Anterior cingulate cortex (tissue), 58 donors: Measurements from ENCODE around the gene DNAH2.
"Not testable (repeated sequence)": the region's sequence is repeated elsewhere in the genome, so short reads cannot be mapped to it uniquely, and the experiment has no call there.

ENCODE experiments used
- DNase-seq, 58 donors: peaks; one replicate each; lab custom pipeline; 2025; lab: John Stamatoyannopoulos, UW

The DNAH2 gene

DNA sequence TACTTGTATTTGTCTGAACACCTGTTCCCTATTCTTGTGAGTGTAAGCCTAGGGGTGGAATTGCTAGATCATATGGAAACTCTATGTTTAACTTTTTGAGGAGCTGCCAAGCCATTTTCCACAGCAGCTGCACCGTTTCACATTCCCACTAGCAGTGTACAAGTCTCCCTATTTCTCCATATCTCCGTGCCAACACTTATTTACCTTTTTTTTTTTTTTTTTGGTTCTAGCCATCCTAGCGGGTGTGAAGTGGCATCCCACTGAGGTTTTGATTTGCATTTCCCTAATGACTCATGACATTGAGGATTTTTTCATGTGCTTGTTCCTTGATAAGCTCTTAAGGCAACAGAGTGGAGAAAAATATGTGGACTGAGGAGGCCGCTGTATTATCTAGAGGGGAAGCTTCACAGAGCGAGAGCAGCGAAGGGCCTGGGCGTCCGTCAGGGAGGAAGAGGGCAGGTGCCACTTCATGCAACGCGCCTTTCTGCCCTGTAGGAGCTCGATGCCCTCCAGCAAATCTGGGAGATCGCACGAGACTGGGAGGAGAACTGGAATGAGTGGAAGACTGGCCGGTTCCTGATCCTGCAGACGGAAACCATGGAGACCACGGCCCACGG lies 50.0 kb downstream of the DNAH2 start:
- peak in 14 of 58 donors; percentile 4 to 45 (median 18) for DNase-seq

DNA sequence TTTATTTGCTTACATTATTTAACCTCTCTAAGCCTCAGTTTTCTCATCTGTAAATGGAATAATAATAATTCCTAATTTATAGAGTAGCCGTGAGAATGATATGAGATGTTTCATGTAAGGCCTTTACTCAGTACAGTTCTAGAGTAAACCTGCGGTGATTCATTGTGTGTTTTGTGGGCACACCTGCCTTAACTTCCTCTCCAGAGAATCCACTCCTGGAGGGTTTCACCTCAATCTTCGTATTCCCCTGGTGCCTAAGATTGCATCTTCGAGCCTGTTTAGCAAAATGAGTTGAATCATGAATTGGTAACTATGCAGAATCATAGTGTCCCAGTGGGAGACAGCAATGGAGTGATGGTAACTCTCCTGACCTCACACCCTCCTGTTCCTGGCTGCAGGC lies 52.3 kb downstream of the DNAH2 start:
- no peak for DNase-seq

GRCh38 chr17:7774055-7774521 lies 56.5 kb downstream of the DNAH2 start:
- DNase-seq: no peak

DNA sequence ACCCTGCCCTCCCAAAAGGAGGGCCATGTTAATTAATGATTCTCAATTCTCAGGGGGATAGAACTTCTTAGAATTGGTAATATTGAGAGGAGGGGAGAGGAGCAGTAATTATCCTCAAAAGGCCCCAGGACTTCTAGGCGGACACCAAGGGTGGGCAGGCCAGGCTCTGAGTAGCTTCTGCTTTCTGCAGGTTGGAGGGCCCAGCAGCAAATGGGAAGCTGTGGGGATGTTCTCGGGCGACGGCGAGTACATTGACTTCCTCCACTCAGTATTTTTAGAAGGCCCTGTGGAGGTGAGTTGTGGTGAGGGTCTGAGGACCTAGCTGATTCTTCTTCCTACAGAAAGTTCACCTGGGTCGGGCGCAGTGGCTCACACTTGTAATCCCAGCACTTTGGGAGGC lies 57.5 kb downstream of the DNAH2 start:
- no peak for DNase-seq

DNA sequence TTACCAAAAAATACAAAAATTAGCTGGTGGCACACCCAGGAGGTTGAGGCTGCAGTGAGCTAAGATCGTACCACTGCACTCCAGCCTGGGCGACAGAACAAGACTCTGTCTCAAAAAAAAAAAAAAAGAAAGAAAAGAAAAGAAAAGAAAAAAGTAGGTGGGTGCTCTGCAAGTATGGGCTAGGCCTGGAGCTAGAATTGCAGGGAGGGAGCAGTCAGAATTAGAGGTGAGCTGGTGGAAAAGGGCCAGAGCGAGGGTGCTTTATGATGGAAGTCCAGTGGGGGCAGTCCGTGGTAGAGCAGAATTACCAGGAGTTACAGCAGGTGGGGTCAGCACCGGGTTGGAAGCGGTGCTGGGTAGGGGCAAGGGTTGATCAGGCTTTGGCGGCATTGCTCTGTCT lies 59.5 kb downstream of the DNAH2 start:
- DNase-seq: no peak

GRCh38 chr17:7780736-7781135 lies 63.2 kb downstream of the DNAH2 start:
- DNase-seq: no peak

- DNase-seq: no peak
Measured at GRCh38 chr17:7781429-7781828, 63.9 kb downstream of the DNAH2 start.

- no peak for DNase-seq
Measured at GRCh38 chr17:7782240-7782639, 64.7 kb downstream of the DNAH2 start.

DNA sequence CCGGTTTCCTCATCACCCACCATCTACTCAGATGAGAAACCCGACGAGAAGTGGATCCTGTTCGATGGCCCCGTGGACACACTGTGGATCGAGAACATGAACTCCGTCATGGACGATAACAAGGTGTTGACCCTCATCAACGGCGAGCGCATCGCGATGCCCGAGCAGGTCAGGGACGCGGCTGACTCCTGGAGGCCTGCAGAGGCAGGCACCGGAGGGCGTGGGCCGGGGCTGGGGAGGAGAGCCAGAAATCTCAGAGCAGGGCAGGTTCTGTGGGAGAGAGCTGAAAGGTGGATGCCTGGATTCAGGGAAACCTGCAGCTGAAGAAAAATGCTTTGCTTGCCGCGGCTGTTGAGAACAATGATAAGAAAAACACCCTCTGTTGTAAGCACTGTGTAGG lies 69.3 kb downstream of the DNAH2 start:
- no peak for DNase-seq

GRCh38 chr17:7789131-7789530 lies 71.6 kb downstream of the DNAH2 start:
- DNase-seq: no peak

- no peak for DNase-seq
Measured at GRCh38 chr17:7790150-7790549, 72.6 kb downstream of the DNAH2 start.

- DNase-seq: no peak
Measured at GRCh38 chr17:7792611-7793010, 75.1 kb downstream of the DNAH2 start.

DNA sequence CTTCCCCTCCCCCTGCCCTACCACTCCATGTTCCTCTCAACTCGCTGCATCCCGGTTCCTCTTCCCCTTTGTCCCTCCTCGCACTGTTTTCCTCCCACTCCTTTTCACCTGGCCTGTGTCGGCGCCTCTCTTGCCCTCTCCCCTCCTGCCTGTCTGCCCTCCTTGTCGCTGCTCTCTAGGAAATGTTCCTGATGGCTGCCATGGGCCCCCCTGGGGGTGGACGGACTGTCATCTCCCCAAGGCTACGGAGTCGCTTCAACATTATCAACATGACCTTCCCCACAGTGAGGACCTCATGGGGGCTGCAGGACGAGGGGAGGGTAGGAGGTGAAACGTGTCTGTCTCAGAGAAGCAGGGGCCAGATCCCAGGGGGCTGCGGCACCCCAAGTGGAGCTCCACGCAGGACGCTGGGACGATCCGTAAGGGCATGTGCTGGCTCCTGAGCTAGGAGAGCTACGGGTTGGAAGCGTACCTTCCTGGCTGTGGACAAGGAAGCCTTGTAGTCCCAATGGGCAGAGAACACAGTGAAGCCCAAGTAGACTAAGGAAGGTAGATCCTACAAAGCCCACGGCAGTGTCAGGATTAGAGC lies 76.6 kb downstream of the DNAH2 start:
- DNase-seq: no peak

DNA sequence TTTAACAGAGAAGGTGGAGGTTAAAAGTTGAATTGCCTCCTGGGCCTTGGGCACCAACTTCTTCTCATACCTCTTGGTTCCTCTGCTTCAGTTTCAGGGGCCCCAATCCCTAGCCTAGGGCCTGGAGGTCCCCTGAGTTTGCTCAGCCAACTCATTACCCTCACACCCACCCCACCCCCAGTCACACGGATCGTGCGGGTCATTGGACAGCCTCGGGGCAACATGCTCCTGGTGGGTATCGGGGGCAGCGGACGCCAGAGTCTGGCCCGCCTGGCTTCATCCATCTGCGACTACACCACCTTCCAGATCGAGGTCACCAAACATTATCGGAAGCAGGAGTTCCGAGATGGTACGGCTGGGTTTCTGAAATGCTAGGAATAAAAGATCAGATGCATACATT lies 80.4 kb downstream of the DNAH2 start:
- DNase-seq: no peak

DNA sequence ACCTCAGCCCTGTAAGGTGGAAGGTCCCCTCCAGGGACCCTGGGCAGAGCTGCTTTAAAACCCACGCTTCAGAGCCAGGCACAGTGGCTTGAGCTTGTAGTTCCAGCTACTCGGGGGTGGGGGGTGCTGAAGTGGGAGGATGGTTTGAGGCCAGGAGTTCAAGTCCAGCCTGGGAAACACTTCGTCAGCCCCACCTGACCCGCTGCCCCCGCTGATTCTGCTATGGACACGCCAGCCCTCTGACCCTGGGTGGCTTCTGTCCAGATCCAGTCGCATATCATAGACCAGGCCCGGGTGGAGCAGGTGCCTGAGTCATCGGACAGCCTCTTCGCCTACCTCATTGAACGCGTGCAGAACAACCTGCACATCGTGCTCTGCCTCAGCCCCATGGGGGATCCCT lies 81.3 kb downstream of the DNAH2 start:
- DNase-seq: no peak

GRCh38 chr17:7803981-7804380 lies 86.4 kb downstream of the DNAH2 start:
- DNase-seq: no peak

DNA sequence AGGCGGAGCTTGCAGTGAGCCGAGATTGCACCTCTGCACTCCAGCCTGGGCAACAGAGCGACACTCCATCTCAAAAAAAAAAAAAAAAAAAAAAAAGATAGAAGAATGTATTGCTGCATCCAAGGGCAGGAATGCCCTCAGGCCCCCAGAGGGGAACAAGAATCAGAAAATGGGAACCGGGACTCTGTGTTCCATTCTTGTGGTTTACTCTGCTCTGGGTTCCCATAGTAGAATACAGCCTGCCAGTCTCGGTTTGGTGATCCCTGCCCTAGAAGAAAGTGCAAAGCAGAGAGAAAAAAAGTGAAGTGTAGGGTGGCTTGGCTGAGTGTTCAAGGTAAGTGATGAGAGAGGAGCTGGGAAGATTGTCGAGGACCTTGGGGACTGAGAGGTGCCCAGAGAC lies 89.0 kb downstream of the DNAH2 start:
- DNase-seq: no peak

DNA sequence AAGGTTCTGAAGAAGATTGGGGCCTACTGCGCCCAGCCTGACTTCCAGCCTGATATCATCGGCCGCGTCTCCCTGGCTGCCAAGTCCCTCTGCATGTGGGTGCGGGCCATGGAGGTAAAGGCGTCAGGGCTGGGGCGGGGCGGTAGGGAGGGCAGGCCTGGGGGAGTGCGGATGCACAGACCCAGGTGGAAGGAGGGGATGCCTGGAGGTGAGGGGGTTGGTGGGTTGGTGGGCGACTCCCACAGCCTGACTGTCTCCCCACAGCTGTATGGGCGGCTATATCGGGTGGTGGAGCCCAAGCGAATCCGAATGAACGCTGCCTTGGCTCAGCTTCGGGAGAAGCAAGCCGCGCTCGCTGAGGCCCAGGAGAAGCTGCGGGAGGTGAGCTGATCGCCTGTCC lies 89.7 kb downstream of the DNAH2 start:
- no peak for DNase-seq

DNA sequence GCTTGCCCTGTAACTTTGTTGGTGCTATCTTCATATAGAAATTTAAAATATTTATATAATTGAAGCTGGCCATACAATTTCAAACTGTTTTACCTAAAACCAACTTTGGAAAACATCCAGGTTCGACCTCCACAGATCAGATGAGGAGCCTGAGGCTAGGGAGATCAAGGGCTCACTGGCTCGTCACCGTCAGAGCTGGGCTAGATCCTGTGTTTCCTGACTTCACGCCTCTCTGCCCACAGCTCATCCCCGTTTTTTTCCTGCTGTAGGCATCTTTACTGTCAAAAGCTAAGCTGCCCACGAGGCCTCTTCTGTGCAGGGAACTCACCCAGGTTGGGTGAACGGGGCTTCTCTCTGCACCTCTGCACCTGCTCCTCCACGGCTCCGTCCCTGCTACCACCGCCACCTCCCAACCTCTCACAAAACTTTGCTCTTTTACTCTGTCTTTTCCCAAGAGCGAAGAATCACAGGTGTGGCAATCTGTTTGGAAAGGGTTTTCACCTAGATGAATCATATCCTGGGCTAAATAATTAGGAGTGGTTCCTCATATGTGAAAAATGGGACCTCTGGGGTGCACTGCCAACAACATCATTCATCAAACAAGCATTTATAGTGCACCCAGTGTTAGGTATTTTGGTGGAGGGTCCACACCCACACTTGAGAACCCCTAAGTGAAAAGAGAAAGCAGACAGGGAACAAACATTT lies 91.7 kb downstream of the DNAH2 start:
- DNase-seq: no peak

DNA sequence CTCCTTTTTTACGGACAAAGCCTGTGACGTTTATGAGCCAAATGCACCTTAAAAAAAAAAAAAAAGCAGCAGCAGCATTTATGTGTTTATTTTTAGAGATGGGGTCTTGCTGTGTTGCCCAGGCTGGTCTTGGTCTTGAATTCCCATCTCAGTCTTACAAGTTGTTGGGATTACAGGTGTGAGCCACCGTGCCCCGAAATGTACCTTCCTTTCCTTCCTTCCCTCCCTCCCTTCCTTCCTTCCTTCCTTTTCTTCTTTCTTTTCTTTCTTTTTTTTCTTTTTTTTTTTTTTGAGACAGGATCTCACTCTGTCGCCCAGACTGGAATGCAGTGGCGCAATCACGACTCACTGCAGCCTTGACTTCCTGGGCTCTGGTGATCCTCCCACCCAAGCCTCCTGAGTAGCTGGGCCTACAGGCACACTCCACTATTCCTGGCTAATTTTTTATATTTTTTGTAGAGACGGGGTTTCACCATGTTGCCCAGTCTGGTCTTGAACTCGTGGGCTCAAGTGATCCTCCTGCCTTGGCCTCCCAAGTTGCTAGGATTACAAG lies 92.3 kb downstream of the DNAH2 start:
- DNase-seq: not testable (repeated sequence)

GRCh38 chr17:7811251-7811650 lies 93.7 kb downstream of the DNAH2 start:
- no peak for DNase-seq

GRCh38 chr17:7814969-7815368 lies 97.4 kb downstream of the DNAH2 start:
- DNase-seq: no peak
